IMR-90 (cell line): ENCODE data around the gene PACSIN2.

Experiments used
- BHLHE40 ChIP-seq: fragments of 150-350 bp; IDR thresholded peaks from 2 replicates; pipeline ENCODE4 v1.6.1; 2016; ENCODE audit warnings: mild to moderate bottlenecking, low read depth, low read length
- CHD1 ChIP-seq: IDR thresholded peaks from 2 replicates; pipeline ENCODE4 v1.6.1; 2012; ENCODE audit warnings: low read depth, low read length, improper control_type of control experiment
- CTCF ChIP-seq: conservative IDR thresholded peaks from 2 replicates; pipeline ENCODE4 v1.5.1; 2012; ENCODE audit warnings: mild to moderate bottlenecking, low read depth, low read length, improper control_type of control experiment

- TF ChIP-seq CTCF (no peak), CHD1 (no peak), BHLHE40 (no peak)
Measured at GRCh38 chr22:42856865-42857704, 157.9 kb downstream of the PACSIN2 start, which contains the start of gene ARFGAP3.
